Measurements from ENCODE around the gene ID3.

DNA sequence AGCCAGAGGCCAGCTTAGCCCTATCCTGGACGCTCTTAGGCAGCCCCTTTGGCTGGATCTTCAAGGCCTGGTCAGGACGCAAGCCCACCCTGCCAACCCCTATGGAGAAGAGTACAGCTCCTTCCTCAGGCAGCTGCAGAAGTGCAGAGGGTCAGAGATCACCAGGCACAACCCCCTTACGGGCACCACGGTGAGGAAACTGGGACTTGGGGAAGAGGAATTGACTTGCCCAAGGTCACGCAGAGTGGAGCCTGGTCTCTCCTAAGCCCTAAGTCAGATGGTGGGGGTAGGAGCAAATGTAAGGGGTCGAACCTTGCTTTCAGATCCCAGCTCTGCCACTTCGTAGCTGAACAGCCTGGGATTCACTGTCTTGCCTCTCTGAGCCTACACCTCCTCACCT is 31.9 kb downstream of the ID3 start:
- TF ChIP-seq ZBTB8A (tag by site-specific recombination; IDR thresholded peaks at IDR 0.05) (no peak), ZNF2 (tag by site-specific recombination; IDR thresholded peaks at IDR 0.05) (no peak), KLF10 (tag by site-specific recombination; IDR thresholded peaks at IDR 0.05) (no peak), ZBTB17 (tag by site-specific recombination; IDR thresholded peaks at IDR 0.05) (no peak), ZNF292 (tag by site-specific recombination; IDR thresholded peaks at IDR 0.05; ENCODE audit: borderline replicate concordance, low read depth) (no peak), ZNF274 (IDR thresholded peaks at IDR 0.05; ENCODE audit: low read length) (no peak), ZNF274 (tag by site-specific recombination; IDR thresholded peaks at IDR 0.05; ENCODE audit: borderline replicate concordance) (no peak), ZFP41 (tag by site-specific recombination; IDR thresholded peaks at IDR 0.05; ENCODE audit: borderline replicate concordance) (no peak)
- TF ChIP-seq, protein P1, sequence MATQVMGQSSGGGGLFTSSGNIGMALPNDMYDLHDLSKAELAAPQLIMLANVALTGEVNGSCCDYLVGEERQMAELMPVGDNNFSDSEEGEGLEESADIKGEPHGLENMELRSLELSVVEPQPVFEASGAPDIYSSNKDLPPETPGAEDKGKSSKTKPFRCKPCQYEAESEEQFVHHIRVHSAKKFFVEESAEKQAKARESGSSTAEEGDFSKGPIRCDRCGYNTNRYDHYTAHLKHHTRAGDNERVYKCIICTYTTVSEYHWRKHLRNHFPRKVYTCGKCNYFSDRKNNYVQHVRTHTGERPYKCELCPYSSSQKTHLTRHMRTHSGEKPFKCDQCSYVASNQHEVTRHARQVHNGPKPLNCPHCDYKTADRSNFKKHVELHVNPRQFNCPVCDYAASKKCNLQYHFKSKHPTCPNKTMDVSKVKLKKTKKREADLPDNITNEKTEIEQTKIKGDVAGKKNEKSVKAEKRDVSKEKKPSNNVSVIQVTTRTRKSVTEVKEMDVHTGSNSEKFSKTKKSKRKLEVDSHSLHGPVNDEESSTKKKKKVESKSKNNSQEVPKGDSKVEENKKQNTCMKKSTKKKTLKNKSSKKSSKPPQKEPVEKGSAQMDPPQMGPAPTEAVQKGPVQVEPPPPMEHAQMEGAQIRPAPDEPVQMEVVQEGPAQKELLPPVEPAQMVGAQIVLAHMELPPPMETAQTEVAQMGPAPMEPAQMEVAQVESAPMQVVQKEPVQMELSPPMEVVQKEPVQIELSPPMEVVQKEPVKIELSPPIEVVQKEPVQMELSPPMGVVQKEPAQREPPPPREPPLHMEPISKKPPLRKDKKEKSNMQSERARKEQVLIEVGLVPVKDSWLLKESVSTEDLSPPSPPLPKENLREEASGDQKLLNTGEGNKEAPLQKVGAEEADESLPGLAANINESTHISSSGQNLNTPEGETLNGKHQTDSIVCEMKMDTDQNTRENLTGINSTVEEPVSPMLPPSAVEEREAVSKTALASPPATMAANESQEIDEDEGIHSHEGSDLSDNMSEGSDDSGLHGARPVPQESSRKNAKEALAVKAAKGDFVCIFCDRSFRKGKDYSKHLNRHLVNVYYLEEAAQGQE (tag by site-specific recombination; IDR thresholded peaks at IDR 0.05) = no peak

Data from HEK293 (cell line).